HG02588 (cell line): Measurements from ENCODE around the gene TTLL8.

ENCODE experiments used
- ATAC-seq: cut with Tn5 transposase; IDR thresholded peaks from one replicate; pipeline ENCODE4 v1.9.1; 2021; ENCODE audit warnings: mild to moderate bottlenecking, moderate library complexity; ENCODE audit not compliant: unreplicated experiment

The TTLL8 gene

DNA sequence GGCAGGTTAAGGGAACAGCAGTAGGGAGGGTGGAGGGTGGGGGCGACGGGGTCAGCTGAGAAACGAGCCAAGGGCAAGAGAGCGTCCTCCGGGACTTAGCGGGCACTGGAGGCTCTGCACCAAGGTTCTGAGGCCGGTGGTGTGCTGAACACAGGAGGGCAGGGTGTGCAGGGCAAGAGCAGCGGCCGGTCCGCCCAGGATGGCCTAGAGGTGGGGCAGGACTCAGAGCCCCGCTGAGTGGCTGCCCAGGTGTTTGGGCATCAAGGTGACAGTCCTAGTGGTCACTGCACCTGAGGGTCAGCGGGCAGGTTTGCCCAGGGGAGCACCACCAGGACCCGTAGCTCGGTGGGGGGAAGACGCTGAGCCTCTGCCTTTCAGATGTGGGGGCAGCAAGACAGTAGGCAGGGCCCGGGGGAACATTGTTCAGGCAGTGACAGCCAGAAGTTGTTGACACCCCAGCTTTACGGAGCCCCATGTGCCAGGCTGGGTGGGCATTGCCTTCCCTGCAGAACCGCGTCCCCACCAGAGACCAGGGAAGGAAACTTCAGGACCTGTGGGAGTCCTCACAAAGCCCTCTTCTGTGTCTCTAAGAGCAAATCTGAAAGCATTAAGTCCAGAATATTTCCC lies 4.5 kb upstream of the TTLL8 start:
- ATAC-seq: no peak

DNA sequence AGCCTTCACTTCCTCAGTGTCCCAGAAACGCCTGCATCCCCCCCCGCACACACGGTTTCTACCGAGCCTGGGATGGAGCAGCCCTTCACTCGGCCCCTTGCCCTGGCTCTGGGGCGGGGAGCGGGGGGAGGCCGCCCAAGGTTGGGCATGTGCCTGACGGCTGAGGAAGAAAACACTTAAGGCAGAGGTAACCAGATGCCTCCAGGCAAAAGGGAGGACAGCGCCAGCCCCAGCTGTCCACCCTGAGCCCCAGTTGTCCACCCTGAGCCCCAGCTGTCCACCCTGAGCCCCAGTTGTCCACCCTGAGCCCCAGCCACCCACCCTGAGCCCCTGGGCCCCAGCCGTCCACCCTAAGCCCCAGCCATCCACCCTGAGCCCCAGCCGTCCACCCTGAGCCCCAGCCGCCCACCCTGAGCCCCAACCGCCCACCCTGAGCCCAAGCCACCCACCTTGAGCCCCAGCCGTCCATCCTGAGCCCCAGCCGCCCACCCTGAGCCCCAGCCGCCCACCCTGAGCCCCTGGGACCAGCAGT lies 3.8 kb upstream of the TTLL8 start:
- ATAC-seq: no peak

DNA sequence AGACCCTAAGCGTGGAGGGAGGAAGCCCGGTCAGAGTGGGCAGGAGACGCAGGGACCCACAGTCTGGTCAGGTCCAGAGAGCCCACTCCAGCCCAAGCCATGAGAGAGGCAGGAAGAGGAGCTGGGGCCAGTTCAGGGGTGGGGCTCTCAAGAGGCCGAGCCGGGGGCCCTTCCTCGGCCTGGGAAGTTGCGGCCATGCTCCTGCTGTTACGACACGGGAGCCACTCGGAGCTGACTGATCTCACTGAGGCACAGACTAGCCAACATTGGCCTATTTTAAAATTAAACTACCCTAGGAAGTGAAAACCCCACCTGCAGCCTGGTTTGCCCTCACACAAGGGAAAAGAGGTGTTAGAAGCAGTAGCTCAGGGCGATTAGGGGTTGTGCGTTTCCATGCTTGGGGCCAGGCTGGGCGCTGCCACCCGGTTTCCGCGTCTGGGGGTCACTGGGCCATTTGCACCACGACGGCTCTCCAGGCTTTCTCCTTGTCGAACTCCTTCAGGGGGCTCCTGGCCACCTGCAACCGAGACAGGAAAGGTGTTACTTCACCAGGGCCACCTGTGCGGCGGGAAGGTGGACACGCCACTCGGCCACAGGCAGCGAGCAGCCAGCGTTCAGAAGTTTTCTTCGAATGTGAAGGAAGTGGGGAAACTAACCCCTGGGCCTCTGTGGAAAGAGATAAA lies 3.2 kb upstream of the TTLL8 start:
- ATAC-seq: no peak

DNA sequence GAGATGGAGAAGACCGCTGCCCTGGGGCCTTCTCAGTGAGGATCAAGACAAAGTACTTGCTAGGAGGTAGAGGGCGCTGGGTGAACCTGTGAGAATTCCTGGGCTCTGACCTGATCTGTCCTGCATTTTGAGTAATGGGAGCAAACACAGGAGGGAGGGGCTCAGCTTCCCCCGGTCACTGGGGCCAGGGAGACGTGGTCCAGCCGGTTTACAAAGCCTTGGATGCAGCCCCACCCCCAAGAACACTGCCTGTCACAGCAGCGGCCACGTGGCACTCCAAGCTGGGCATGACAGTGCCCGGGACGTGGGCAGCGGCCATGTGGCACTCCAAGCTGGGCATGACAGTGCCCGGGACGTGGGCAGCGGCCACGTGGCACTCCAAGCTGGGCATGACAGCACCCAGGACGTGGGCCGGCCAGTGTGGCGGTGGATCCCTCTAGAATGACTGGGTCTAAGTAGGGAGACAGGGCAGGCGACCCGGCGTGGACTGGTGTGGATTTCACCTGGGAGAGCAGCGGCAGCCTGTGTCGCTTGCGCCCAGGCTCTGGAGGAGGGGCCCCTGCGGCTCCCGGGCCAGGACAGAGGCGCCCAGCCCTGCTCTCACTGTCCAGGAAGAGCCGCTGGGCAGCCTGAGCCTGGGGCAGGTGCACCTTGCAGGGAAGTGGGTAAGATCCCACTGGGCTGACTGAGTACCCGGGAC lies 2.5 kb upstream of the TTLL8 start:
- no peak for ATAC-seq

DNA sequence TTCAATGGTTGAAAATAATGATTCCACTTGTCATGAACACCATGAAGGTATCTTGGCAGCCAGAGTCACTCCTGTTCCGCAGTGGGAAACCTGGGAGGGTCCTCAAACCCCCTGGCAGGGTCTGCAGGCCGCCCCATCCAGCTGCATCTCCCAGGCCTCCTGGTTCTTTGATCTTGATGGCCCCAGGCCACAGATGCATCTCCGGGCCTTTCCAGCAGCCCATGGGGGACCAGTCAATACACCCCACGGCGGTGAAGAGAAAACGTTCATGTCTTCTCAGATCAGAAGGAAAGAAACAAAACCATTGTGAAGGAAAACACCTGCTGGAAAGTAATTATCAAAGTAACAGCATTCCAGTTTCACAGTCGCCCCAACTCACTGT lies 1.8 kb upstream of the TTLL8 start:
- ATAC-seq: no peak

DNA sequence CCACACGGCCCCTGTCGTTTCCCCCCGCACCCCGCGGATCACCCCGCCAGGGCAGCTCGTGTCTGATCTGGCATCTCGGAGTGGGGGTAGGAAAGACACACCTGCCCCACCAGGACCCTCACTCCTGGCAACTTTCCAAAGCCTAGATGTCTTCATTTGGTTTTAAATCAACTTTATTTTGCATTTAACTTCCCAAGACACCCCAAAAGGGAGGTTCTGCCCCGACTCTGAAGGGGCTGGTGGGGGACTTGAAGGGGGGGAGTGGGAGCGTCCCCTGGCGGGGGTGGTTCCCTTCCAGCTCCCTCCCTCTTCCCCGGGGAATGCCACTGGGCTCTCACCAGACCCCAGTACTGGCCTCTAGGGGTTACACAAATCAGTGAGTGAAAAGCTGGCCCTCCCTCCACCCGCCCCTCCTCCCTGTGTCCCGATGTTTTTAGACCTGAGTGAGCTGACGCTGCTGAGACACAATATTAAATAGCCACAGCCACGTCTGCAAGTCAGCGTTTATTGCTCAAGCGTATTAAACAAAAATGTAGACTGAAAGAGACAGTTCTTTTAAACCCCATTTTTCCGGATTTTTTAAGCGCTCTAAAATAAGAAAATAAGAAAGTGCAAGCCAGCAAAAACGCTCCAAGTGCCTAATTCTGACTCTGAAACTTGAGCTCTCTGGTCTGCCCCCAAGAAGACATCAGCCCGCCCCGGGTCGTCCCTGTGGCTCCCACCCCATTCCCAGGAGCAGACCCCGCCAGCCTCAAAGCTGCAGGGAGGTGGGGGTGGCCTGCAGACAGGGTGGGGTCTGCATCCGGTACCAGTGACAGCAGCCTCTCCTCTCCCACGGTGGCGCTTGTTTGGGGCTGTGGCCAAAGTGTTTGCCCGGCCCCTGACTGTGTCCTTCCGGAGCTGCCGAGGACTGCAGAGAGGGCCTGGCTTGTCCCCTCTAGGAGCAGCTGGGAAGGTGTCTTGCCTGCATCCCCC lies 1.1 kb upstream of the TTLL8 start:
- ATAC-seq: no peak

DNA sequence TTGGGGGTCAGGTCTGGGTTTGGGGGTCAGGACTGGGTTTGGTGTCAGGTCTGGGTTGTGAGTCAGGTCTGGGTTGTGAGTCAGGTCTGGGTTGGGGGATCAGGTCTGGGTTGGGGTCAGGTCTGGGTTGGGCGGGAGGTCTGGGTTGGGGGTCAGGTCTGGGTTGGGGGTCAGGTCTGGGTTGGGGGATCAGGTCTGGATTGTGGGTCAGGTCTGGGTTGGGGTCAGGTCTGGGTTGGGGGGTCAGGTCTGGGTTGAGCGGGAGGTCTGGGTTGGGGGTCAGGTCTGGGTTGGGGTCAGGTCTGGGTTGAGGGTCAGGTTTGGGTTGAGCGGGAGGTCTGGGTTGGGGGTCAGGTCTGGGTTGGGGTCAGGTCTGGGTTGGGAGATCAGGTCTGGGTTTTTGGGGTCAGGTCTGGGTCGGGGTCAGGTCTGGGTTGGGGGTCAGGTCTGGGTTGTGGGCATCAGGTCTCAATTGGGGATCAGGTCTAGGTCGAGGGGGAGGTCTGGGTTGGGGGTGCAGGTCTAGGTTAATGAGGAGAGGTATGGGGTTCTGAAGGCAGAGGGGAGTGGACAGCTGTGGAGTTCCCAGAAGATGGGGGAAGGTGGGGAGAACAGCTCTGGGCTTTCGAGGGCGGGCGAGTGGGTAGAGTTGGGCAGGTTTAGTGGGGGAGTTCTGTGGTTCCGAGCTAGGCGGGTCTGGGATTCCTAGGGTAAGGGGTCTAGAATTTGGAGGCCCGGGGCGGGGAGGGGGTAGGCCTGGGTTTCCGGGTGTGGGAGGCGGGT lies 629 bp downstream of the TTLL8 start:
- no peak for ATAC-seq

DNA sequence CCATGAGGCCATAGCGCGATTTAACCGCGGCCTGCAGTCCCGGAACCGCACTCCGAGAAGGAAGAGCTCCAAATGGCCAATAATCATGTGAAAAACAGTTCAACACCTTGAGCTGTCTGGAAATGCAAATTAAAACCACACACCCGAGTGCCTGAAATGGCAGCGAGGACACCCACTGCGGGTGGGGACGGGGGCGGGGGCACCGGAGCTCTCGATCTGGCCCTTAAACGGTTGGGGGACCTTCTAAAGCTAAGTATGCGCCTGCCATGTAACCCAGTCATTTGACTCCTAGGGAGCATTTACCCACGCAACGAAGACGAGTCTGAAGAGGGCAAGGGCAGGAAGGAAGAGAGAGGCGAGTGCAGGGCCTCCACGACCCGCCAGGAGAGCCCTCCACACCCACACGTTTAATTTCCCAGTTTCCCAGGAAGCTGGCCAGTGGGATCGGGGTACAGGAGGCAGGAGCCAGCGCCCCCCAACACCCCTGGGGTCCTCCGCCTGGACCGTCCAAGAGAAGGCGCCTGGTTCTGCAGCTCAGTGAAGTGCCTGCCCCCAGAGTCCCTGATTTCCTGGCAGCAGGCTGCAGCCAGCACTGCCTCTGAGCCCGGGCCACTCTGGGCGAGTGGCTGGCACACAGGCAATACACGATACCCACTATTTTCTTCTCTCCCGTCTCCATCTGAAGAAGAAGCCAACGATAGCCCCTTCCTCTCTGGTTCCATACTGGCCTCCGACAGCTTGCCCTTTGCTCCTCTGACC lies 1.7 kb downstream of the TTLL8 start:
- ATAC-seq: no peak

DNA sequence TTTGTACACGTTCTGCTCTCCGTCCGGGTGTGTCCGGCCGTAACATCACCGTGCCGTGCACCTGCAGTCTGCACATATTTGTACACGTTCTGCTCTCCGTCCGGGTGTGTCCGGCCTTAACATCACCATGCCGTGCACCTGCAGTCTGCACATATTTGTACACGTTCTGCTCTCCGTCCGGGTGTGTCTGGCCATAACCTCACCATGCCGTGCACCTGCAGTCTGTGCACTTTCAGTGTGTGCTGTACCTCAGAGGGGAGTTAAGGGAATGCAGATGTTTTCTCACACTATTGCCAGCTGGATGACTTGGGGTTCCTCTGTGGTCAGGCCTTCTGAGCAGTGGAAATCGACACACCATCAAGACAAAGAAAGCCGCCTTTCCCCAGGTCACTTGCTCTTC lies 4.2 kb downstream of the TTLL8 start:
- no peak for ATAC-seq

DNA sequence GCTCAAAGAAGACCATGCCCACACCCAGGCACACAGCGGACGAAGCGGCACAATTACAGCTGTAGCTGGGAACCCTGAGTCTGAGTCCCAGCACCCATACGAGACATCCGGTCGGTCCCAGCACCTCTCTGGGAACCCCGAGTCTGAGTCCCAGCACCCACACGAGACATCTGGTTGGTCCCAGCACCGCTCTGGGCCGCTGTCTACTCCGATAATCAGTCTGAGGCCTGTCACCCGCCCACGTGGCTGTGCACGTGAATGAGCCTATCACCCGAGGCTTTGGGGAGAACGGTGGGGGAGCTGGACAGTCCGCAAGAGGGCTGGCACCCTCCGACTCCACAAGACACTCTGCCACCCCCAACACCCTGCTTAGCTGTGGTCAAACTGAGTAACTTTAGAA lies 6.2 kb downstream of the TTLL8 start:
- no peak for ATAC-seq

DNA sequence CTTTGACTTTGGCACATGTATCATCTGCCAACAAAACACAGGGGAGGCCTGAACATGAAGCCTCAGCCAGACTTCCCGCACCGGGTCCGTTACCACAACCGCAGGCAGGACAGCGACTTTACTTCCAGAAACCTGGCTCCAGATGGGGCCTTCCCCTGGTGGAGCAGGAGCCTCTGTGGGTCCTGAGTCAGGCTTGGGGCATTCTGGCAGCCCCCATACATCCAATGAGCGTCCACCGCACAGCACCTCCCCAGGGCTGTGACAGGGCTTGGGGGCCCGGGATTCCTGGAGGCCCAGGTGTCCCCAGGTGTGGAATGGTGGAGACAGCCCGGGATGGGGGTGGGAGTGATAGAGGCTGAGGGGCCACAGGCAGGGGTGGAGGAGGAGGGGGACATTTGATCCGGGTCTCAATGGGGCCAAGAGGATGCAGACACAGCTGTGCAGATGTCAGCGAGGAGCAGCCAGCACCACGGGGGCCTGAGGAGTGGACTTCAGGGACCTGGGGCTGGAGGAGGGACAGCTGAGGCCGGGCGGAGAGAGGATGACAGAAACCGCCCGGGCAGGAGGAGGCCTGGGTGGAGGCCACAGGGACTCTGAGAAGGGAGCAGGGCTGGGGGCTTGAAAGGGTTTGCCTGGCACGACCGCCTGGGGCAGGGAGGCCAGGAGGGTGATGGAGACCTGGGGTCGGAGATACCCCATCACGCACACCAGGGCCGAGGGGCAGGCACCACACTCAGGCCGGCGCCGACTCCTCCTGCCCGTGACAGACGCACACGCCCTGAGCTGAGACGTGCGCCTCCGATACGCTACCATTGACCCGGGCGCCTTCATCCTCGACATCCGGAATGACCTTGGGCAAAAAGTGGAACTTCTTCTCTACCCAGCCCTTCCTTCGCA lies 8.6 kb downstream of the TTLL8 start:
- no peak for ATAC-seq

DNA sequence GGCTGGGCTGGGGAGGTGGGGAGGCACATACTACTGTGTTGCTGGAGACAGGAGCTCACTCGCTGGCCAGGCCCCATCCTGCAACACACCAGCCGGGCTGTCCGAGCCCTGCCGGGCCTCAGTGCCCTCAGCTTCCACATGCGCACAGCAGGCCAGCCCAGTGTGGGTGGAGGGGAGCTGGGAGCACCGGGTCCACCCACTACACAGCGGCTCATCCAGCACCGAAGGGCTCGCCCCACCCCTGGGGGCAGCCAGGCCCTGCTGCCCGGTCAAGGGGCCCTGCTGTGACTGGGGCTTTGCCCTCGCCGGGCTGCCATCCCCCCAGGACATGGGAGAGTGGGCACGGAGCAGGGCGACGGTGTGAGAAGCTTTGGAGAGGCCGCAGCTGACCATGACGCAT lies 9.3 kb downstream of the TTLL8 start:
- no peak for ATAC-seq

DNA sequence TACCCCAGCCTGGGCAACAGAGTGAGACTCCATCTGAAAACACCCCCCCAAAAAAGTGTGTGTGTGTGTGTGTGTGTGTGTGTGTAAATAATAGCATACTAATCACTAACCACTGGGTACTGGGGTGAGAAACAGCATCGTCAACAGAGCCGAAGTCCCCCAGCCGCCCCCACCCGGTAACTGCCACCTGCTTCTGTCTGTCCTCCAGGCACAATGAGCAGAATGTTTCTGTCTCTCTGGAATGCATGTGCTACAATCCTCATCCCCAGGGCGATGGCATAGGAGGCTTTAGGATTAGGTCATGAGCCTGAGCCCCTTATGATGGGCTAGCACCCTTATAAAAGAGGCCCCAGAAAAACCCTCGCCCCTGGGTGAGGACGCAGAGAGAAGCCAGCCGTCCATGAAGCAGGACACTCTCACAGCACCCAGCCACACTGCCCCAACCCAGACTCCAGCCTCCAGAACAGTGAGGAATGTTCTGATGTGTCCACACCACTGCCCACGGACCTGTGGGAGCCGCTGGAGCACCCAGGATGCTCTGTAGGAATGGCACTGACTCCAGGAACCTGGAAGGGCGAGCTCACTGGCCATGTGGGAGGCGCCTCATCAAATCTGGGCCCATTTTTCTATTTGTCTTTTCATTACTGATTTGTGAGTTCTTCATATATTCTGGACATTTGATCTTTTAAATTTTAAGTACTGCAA lies 9.9 kb downstream of the TTLL8 start:
- ATAC-seq: no peak

DNA sequence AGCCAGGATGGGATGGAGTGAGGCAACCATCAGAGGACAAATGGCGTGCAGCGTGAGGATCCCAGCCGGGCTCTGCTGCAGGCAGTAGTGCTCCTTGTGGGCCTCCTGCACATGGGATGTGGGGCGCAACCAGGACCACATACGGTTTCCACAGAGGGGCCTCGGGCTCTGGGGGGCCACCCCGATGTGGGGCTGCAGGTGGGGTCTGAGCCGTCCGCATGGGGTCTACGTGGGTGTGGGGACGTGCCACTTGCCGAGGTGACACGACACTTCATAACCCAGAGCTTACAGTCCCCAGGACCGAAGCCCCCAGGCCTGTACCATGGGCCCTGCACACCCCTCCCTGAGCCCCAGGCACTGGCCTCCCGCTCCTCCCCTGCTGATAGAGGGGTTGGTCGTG lies 10.8 kb downstream of the TTLL8 start:
- ATAC-seq: no peak

DNA sequence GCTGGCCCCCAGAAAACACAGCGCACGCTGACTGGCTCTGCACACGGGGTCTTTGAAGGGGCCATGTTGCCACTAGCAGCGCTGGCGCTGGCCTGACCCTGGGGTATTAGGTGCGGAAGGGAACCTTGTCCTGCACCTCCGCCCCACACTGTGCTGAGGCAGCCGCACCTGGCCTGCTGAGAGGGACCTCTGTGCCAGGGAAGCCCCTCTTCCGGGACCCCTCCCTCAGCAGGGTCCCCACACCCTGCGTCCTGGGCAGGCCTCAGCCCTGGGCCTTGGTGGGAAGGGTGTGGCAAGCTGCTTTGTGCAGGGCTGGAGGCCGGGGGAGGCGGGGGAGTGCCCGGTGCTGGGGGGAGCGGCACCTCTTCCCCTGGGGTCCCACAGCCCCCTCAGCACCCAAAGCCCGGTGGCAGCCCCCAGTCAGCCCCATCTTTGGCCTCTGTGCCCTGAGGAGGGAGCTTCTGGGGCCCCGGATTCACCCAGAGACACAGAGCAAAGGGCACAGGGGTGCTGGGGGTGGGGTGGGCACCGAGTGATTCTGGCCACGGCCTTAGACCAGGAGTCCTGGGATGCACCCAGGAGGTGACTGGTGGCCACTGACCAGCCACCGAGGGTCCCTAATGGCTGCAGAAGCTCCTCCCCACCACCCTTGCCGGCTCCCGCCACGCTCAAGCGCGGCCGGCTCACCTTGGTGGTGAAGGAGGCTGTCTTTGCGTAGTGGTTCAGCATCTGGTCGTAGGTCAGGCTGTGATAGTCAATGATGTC lies 11.4 kb downstream of the TTLL8 start:
- no peak for ATAC-seq

DNA sequence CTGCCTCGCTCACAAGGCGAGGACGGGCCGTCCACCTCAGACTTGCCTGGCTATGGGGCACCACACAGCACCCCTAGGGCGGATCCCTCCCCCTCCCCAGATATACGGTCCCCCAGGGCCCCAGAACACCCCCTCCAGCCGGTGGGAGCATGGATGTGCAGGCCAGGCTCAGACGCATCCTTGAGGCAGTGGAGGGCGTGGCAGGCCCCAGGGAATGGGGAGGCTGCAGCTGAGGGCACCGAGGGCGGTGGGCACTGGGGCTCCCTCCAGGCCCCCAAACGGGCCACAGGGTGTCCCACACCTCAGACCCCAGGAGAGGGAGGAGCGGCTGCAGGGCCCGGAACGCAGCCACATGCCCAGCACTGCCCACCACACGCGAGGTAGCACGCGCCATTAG lies 12.1 kb downstream of the TTLL8 start:
- no peak for ATAC-seq
